ENCODE data around the gene ODF2L.
A peak's percentile ranks its signal among the peaks of the same experiment; 100 is the strongest.

GRCh38 chr1:86325264-86325663, 70.9 kb downstream of the ODF2L start:
- TF ChIP-seq CTCF (conservative IDR thresholded peaks at IDR 0.05; ENCODE audit: low read depth, low read length) (no peak), FOS (IDR thresholded peaks at IDR 0.05; ENCODE audit: low read depth, low read length) (no peak), SMC3 (IDR thresholded peaks at IDR 0.05; ENCODE audit: low read depth, low read length) (no peak), RFX5 (IDR thresholded peaks at IDR 0.05; ENCODE audit: low read depth, low read length) (no peak), MXI1 (IDR thresholded peaks at IDR 0.05; ENCODE audit: borderline replicate concordance, low read depth, low read length) (no peak), RAD21 (IDR thresholded peaks at IDR 0.05; ENCODE audit: low read length) (no peak), MAFK (IDR thresholded peaks at IDR 0.05; ENCODE audit: low read depth, low read length) (peak; percentile 61), POLR2A (IDR thresholded peaks at IDR 0.05; ENCODE audit: low read depth, low read length) (no peak), CHD1 (IDR thresholded peaks at IDR 0.05; ENCODE audit: low read depth, low read length) (no peak), BHLHE40 (IDR thresholded peaks at IDR 0.05; ENCODE audit: low read depth, low read length) (no peak), CEBPB (IDR thresholded peaks at IDR 0.05; ENCODE audit: low read depth, low read length) (no peak), RCOR1 (IDR thresholded peaks at IDR 0.05; ENCODE audit: insufficient replicate concordance, low read length) (no peak), USF2 (IDR thresholded peaks at IDR 0.05; ENCODE audit: low read depth, low read length) (no peak)

Data from IMR-90 (cell line).